Stimulated activated CD8-positive, alpha-beta memory T cell treated with anti-CD3 and anti-CD28 coated beads, Interleukin-12 subunit alpha, Interleukin-12 subunit beta, amount 100 ng/mL, for 1 hour (primary cell): ENCODE data around the gene RAB21.
"Not testable (repeated sequence)": the region's sequence is repeated elsewhere in the genome, so short reads cannot be mapped to it uniquely, and the experiment has no call there.

Experiments used
- DNase-seq: peaks from one replicate; pipeline ENCODE4 v3.0.0-alpha.2; 2020; ENCODE audit warnings: low read depth

The RAB21 gene

DNA sequence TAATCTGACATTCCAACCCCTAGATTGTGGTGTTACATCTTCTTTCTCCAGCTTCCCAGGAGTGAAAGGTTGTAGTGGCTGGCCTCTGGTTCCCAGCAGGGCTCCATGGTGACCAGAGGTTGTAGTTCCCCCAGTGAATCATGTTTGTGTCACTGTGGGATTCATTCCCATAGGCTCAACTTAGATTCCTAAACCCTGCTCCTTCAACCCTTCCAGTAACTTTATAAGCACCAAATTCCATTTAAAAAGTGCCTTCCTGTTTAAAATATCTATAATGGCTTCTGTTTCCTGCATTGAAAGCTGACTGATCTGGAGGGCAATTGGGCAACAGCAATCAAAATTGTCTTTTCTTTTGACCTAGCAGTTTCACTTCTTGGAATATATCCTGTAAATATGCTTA is 44.4 kb downstream of the RAB21 start:
- DNase-seq, result no peak

DNA sequence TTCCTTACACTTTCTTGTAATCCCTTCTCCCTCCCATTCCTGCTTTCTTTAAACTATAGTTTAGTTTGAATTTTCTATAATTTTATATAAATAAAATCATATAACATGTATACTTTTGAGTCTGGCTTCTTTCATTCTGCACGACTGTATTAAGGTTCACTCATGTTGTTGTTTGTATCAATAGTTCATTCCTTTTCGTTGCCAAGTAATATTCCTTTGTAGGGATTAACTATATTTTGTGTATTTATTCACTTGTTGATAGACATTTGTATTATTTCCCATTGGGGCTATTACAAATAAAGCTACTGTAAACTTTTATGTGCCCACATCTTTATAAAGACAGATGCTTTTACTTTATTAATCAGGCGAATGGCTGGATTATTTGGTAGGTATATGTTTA is 45.5 kb downstream of the RAB21 start:
- DNase-seq, result no peak

DNA sequence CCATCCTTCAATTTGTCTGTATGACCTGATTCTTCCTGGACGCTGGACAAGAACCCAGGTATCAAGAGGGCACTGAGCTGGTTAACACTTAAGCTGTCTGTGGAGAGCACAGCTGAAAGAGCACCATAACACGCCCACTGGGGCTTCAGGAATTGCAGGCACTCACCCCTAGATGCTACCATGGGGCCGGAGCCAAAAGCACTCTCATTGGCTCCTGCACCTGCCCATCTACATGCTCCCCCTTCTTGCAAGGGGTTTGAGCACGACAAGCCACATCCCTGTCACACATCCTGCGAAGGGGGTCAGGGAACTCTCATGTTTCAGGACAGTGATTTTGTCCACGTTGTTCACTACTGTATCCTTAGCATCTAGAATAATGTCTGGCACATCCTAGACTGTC is 49.8 kb downstream of the RAB21 start:
- no peak for DNase-seq

DNA sequence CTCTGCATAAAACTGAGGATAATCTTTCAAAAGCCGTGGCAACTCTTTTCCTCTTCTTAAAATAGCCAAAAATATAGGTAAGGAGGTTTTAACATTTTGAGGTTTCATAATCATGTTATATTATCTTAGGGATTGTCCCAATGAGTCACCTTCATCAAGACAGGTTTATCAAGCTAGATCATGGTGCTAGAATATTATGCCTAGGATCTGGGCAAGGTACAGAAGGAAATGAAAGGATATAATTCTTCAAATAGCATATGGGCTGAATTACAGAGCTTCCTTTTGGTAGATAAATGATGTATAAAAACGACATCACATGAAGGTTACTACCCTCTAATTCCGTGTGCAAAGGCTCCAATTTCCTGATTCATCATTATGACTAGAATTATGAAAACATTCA is 56.3 kb downstream of the RAB21 start:
- DNase-seq, result no peak

DNA sequence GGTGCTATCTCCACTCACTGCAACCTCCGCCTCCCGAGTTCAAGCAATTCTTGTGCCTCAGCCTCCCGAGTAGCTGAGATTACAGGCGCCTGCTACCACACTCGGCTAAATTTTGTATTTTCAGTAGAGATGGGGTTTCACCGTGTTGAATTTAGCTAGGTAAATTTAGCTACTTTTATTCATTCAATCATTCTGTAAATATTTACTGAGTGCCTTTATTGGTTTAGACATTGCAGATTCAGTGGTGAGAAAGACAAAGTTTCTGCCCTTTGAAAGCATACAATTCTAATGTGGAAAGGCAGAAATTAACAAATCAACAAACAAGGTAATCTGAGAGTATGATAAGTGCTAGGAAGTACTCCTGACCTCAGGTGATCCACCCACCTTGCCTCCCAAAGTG is 60.6 kb downstream of the RAB21 start:
- DNase-seq, result not testable (repeated sequence)

DNA sequence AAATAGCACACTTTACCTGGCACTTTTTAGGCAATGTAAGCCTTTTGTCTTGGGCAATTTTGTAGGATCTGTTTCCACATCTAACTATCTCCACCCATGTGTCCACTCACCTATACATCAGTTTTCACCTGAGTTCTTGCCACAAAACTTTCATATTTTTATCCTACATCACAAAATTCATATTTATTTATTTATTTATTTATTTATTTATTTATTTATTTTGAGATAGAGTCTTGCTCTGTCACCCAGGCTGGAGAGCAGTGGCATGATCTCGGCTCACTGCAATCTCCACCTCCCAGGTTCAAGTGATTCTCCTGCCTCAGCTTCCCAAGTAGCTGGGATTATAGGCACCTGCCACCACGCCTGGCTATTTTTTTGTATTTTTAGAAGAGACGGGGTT is 67.4 kb downstream of the RAB21 start:
- DNase-seq, result not testable (repeated sequence)

GRCh38 chr12:71828813-71829212 is 74.2 kb downstream of the RAB21 start:
- DNase-seq, result no peak

DNA sequence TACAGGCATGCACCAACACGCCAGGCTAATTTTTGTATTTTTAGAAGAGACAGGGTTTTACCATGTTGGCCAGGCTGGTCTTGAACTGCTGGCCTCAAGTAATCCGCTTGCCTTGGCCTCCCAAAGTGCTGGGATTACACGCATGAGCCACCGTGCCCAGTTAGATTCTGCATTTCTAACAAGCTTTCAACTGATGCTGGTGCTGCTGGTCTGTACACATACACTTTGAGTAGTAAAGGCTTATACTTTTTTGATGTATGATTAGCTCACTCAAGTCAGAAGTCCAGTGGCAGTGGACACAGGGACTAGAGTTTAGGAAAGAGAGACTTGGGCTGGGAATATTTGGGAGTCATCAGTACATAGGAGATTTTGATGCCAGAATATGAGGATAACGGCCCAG is 82.7 kb downstream of the RAB21 start:
- no peak for DNase-seq

GRCh38 chr12:71838231-71838630 is 83.6 kb downstream of the RAB21 start:
- no peak for DNase-seq

- no peak for DNase-seq
These were observed 84.0 kb downstream of the RAB21 start for GRCh38 chr12:71838676-71839075.

DNA sequence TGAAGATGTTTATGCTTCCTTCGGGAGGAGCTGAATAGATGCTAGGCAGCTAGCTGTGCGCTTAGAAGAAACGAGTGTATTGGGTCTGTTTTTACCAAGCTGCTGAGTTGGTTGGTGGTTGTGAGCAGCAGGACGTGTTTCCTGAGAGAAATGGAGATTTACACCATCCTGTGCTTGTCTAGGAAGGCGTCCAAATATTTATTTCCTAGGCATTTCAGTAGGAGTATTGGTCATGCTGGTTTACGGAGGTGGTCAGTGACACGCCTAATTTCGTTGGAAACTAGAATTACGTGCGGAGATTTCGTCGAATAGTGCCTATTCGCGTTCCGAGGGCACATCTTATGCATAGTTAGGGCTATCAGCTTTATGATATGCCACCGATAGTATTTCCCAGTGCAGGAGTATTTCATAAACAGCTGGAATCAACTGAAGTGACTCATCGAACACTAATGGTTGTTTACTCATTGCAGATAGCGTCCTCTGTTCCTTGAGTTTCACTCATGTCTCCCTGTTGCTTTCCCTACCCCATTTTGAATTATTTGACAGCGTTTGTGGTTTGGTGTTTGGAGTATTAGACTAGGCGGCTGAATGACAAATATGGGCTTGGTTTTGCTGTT is 85.7 kb downstream of the RAB21 start:
- DNase-seq, result peak; percentile 4

GRCh38 chr12:71846322-71846940 is 91.8 kb downstream of the RAB21 start:
- DNase-seq, result no peak

GRCh38 chr12:71848212-71848611 is 93.5 kb downstream of the RAB21 start:
- DNase-seq, result no peak

DNA sequence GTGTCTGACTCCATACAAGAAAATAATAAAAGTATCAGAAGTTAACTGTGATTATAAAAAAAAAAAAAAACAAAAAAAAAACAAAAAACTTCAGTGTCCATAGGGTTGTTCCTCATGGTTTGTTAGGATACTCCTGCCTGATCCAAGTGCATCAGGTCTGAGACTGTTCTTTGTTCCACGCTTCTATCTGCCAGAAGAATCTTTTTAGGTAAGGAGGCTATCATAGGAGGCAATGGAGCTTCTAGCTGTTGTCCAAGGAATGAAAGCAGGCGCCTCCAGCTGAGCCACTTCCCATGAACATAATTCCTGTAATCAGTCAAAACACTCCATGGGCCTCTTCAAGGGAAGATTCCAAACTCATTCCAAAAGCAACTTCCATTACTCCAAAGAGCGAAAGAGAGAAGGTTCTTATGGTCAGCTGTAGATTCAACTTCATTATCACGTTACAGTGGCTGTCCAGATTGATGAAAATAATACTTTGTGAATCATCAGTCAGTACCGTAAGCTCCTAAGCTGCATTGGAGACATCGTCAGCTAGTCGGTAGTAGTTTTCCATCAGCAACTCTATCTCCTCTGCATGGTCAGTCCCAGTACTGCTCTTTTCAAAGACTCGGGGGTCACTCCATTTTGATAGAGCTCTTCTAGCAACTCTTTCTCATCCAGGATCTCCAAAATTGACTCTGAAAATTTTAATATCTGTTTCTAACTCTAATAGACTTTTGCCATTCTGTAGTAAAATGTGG is 94.6 kb downstream of the RAB21 start:
- no peak for DNase-seq
